Measurements from ENCODE around the gene YY1AP1.
"Not testable (repeated sequence)": the region's sequence is repeated elsewhere in the genome, so short reads cannot be mapped to it uniquely, and the experiment has no call there.

Gene YY1AP1

GRCh38 chr1:155645648-155646047 is 42.9 kb downstream of the YY1AP1 start:
- DNase-seq = no peak

GRCh38 chr1:155645034-155645598 is 43.5 kb downstream of the YY1AP1 start:
- no peak for DNase-seq

- no peak for DNase-seq
Observed at GRCh38 chr1:155643230-155643629, 45.3 kb downstream of the YY1AP1 start.

- not testable (repeated sequence) for DNase-seq
Observed at GRCh38 chr1:155642559-155643180, 45.9 kb downstream of the YY1AP1 start.

GRCh38 chr1:155640367-155640766 is 48.2 kb downstream of the YY1AP1 start:
- no peak for DNase-seq

- DNase-seq = no peak
Observed at GRCh38 chr1:155636397-155637153, 52.0 kb downstream of the YY1AP1 start.

GRCh38 chr1:155626428-155626827 is 62.1 kb downstream of the YY1AP1 start:
- DNase-seq = not testable (repeated sequence)

GRCh38 chr1:155623357-155623756 is 65.2 kb downstream of the YY1AP1 start:
- DNase-seq = no peak

GRCh38 chr1:155622191-155622590 is 66.4 kb downstream of the YY1AP1 start:
- DNase-seq = no peak

- DNase-seq = not testable (repeated sequence)
Observed at GRCh38 chr1:155613226-155613625, 75.3 kb downstream of the YY1AP1 start.

- not testable (repeated sequence) for DNase-seq
Observed at GRCh38 chr1:155610257-155610647, 78.3 kb downstream of the YY1AP1 start.

GRCh38 chr1:155609515-155610256 is 78.9 kb downstream of the YY1AP1 start, which contains the start of gene MSTO1:
Gene MSTO1, plus strand, starts transcription at chr1:155610218. Its CDS starts 31 bp downstream, at chr1:155610249.
- DNase-seq = peak; percentile 98 to 100

Data from activated CD4-positive, alpha-beta T cell treated with anti-CD3 and anti-CD28 coated beads for 4 hours (primary cell).